ENCODE measurements around the gene TAF11L14. TPM values are rescaled to one million over a fixed set of nuclear protein-coding genes. Genes with fewer than 3 reads are reported as not detected.

Gene TAF11L14
- total RNA-seq, 1 donor from 2014 or later, result not detected

GRCh38 chr5:17679597-17680203 is 45.4 kb downstream of the TAF11L14 start:
- no peak for DNase-seq

- no peak for DNase-seq
Observed at GRCh38 chr5:17680737-17681136, 46.5 kb downstream of the TAF11L14 start.

Small RNA genes within 50 kb of the gene (small RNA-seq; reads per million reads assigned to genes)
- not detected for gene AC233724.1
- not detected for gene AC233724.12
- not detected for gene AC233724.2
- gene AC233724.3, result not detected
- gene AC233724.4, result not detected
- gene AC233724.6, result not detected
- gene AC233724.7, result not detected

Other genes starting within 250 kb of the TAF11L14 start
- not detected for gene TAF11L2, start 136.2 kb upstream of the TAF11L14 start, total RNA-seq
- not detected for gene TAF11L3, start 116.1 kb upstream of the TAF11L14 start, total RNA-seq
- not detected for gene TAF11L4, start 112.7 kb upstream of the TAF11L14 start, total RNA-seq
- gene TAF11L5, start 109.2 kb upstream of the TAF11L14 start, total RNA-seq, result not detected
- not detected for gene TAF11L6, start 105.8 kb upstream of the TAF11L14 start, total RNA-seq
- gene TAF11L7, start 48.7 kb upstream of the TAF11L14 start, total RNA-seq, result not detected
- gene TAF11L8, start 43.5 kb upstream of the TAF11L14 start, total RNA-seq, result not detected
- not detected for gene TAF11L9, start 40.1 kb upstream of the TAF11L14 start, total RNA-seq
- not detected for gene TAF11L10, start 36.6 kb upstream of the TAF11L14 start, total RNA-seq
- gene TAF11L11, start 30.3 kb upstream of the TAF11L14 start, total RNA-seq, result not detected
- not detected for gene TAF11L12, start 24.1 kb upstream of the TAF11L14 start, total RNA-seq
- not detected for gene TAF11L13, start 2.4 kb upstream of the TAF11L14 start, total RNA-seq